Sigmoid colon (tissue), 4 donors: ENCODE results near the gene ISYNA1.
A peak's percentile ranks its signal among the peaks of the same experiment; 100 is the strongest.

Experiments used
- CTCF ChIP-seq, 4 experiments: fragments of 450-650 bp in 3 of 4; fragments of 200-600 bp in 1 of 4; IDR thresholded peaks; one replicate each; pipeline ENCODE4 v1.5.1; 2016 to 2019; ENCODE audit warnings: antibody characterized with exemption in 4 of 4, mild to moderate bottlenecking in 3 of 4, moderate library complexity in 2 of 4
- POLR2AphosphoS5 ChIP-seq, 4 donors: sonication (generic); formaldehyde crosslinking; IDR thresholded peaks; one replicate each; pipeline ENCODE4 v1.6.1; 2017; ENCODE audit warnings: antibody characterized with exemption in 4 of 4

GRCh38 chr19:18426416-18426767, 11.5 kb downstream of the ISYNA1 start:
- TF ChIP-seq CTCF (IDR thresholded peaks at IDR 0.05) (peak in 1 of 4 experiments; percentile 4), POLR2AphosphoS5 (IDR thresholded peaks at IDR 0.05) (no peak)
